HG03097 (cell line): ENCODE data around the gene LBH.

Experiments used
- ATAC-seq: cut with Tn5 transposase; IDR thresholded peaks from one replicate; pipeline ENCODE4 v1.9.1; 2021; ENCODE audit not compliant: unreplicated experiment, low FRiP score

Gene LBH

DNA sequence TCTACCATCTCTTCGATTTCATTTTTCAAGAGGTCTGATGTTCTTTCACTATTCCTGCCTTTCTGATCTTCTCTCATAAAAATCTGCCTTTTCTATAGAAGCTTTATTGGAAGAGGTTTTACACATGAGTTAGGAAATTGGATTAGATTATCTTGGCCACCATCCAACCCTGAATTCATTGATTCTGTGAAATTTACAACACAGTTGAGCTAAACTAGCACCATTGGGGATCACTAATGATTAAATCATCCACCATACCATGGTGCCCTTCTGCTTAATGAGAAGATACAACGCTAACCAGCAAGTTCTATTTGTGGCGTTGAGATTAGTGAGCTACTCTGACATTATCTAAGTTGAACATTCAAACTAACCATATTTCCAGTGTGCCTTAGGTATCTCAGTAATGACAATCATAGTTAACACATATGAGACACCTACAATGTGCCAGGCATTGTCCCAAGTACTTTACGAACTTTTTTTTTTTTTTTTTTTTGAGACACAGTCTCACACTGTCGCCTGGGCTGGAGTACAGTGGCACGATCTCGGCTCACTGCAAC, 17.3 kb upstream of the LBH start:
- ATAC-seq = no peak

DNA sequence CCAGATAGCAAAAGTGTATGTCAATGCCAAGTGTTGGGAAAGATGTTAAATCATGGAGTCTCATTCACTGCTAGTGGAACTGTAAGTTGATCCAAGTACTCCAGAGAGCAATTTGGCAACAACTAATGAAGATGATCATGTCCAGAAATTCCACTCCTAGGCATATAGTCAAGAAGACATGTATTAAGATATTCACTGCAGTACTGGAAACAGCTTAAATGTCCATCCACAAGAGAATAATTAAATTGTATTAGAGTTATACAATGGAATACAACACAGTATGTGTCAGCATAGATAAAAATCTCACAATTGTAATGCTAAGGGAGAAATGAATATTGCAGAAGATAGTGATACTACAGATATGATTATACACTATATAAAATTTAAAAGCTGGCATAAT, 15.2 kb upstream of the LBH start:
- ATAC-seq = no peak

DNA sequence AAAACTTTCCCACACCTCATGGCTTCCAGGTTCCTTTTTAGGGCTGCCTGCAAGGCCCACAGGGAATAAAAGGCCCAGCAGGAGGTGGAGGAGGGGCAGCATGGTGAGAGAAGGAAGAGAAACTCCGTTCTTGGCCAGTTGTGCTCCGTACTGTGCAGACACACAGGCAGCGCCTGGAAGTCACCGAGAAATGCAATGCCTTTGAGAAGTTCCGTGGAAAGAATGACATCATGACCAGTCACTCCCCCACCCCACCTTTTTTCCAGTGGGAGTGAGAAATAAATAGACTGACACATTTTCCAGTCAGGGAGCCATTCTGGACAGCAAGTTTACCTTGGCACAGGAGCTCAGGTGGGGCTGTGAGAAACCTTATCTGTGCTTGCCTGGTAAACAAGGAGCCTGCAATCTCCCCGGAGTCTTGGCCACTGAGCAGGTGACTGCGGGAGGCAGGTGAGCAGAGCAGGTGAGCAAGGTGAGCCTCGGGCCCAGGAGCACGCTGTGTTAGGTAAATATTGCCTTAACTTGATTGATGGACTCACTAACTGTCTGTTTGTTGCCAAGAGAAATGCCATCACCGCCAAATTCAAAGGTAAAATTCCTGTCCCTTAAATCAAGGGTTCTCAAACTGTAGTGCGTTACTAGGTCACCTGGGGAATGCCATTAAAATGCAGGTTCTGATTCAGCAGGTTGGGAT, 13.5 kb upstream of the LBH start:
- ATAC-seq = no peak

DNA sequence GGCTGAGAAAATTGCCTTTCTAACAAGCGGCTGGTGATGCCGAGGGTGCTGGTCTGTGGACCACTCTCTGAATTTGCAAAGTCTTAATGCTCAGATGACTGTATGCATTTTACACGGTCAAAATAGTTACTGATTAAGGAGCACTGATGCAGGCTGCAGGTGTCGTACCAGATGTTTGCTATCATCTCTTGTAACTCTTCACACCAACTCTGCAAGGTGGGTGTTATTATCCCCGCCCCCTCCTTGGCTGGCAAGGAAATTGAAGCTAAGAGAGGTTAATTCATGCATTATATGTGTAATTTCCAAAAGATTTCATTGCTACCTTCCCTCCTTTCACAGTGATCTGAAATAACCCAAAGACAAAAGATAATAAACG, 13.0 kb upstream of the LBH start:
- no peak for ATAC-seq

DNA sequence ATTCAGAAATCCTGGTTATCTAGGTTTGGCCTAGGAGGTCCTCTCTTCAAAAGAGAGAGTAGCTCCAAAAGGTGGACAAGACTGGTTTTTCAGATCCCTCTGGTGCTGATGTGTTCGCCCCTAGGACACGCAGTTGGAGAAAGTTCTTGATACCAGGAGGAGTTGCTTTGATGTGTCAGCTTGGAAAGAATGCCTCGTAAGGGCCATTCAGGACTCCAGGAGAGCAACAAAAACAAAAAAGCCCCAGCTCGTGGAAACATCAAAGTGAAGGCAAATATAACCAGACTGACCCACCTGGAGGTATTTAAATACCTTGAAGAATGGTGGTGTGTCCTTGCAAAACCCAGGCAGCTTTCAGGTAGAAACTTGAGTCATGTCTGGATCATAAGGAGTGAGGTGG, 12.5 kb upstream of the LBH start:
- ATAC-seq = no peak

DNA sequence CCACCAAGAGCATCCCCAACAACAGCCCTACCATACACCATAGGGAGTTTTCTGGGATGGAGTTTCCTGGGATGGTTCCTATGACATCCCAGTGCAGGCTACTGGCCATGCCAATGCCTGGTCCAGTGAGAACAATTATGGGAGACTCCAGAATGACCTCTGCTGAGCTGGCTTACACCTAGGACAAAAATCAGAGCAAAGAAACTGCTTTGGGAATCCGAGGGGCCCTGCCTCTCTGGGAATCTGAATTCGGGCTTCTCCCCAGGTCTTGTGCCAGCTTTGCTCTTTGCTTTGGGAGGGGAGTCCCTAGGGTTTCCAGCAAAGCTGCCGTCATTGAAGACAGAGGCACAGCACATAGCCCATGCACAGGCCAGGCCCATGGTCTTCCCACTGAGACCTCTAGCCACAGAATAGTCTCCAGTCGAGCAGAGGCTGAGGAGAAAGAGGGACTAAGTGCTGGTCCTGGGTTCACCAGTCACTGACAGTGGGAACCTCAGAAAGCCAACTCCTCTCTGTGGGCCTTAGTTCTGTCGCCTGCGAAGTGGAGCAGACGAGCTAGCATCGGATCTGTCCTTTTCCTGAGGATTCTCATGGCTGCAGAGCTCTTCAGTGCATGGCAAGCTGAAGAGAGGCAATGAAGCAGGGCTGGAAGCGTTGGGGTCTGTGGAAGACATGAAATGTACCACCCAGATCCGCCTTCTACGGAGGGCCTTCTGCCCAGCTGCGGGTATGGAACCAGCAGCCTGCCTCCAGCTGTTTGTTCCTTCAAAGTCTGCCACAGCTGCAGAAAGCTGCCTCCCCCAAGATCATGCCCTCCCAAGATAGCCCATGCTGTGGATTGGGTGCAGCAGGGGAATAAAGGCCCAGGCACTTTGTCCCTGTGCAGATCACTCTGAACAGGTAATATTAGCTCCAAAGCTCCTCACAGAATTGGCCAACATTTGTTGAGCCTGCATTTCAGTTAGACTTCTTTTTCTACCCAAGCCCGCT, 11.2 kb upstream of the LBH start:
- no peak for ATAC-seq

DNA sequence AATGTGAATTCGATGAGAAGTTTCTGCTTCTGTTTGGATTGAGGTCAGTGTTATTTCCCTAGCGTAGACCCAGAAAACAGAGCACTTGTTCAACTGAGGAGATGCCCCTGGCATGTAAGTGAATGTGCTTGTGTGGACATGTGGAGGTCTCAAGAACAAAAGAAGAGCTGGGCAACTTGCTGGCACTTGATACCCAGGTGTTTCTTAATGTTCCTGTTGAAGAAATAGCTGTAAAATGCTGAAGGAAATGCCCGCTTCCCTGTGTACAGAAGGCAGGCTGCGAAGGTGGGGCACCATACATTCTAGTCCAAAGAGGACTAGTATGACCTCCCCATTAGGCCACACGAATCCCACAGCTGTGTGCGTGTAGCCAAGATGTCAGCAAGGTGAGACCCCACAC, 9.8 kb upstream of the LBH start:
- no peak for ATAC-seq

DNA sequence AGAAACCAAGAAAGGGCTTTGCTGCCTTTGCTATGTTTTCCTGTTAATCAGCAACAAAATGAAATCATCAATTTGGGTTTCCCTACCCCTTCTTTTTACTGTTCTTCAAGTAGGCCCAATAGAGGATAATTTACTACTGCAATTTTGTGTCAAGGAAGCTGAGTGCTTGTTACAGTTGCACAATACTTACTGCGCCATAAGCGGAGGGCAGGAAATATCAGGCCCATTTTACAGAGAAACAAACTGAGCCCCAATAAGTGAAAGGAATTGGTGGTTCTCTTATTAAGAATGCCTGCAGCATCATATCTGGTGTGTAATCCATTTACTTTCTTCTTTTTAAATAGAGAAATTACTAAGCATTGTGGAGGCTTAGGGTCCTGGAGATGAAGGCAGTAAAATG, 9.3 kb upstream of the LBH start:
- no peak for ATAC-seq

DNA sequence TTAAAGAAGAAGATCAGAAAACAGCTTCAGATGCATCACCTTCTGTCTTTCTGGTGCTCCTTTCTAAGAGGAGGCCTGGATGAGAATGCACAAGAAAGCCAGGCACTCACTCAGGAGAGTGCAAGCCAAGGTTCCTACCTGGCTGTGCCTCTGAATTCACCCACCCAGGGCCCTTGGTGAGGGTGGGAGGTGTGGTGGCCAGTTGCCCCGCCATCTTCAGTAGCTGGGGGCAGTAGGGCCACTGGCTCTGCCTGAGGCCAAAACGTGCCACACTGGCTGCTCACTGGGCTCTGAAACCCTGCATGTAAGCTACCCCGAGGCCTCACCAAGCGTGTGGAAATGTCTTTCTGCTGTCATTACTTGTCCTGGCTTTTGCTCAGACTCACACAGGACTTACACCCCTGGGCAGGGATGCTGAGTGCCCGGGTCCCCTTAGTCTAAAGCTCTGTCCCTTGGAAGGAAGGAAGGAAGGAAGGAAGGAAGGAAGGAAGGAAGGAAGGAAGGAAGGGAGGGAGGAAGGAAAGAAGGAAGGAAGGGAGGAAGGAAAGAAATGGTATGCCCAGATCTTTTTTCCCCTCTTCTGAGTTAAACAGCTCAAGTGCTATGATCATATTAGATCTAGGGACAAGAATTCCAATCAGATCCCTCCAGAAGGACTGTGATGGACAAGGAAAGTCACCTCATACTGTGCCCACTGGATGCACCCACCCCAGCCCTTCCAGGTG, 8.5 kb upstream of the LBH start:
- ATAC-seq = no peak

DNA sequence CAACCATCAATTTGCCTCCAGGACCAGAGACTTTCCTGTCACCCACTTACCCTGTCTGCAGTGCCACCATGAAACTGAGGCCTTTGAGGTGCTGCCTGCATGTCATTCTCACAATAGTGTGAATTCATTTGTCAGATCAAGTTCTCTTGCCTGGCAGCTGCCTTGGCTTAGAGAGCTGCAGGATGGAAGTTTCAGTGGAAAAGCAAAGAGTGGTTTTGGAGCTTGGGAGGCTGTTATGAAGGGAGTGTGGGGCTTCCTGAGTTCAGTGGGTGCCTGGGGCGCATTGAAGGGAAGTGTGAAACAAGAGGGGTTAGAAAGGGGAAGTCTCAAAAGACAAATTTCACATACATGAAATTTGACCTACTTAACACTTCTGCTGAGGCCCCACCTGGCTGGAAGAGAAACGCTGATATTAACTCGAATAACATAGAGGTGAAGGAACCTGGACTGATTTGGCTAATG, 7.9 kb upstream of the LBH start:
- no peak for ATAC-seq

DNA sequence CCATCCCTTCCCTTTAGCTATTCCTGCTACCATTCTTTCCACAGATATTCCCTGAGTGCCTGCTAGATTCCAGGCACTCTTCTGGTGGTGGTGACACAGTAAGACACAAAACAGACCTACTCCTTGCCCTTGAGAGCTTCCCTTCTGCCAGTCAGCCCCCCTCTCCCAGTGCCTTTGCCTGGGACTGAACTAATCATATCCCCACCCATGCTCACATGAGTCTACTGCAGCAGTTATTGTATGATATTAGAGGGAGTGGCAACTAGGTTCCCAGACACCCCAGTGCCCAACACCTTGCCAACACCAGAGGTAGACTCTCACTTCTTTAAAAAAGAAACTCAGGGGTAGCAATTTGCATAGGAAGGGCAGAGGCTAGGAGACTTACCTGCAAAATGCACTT, 7.2 kb upstream of the LBH start:
- ATAC-seq = no peak

DNA sequence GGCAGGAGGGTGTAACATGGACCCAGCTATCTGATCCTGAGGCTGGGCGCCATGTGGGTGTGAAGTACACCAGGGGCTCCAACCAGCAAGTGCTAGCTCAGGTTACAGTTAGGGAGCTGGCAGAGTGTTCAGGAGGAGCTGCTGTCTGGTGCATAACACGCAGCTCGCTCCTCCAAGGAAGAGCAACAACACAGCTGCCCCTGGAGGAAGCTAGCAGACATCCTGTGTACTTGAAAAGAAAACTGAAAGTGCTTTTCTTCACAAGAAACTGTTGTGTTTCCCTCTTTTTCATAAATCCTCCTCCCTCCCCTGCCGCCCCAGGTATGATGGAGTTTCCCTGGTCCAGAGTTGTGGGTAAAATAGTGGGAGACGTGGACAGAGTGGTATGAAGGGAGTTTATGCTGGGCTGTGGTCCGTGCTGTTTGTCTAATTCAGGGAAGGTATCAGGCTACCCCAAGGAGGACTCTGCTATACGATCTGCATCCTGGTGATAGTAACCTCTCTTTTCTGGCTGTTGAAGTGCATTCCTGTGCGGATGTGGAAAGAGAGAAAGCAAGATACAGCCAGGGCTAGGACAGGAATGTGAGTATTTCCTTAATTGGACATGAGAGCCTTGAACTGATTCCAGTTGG, 6.1 kb upstream of the LBH start:
- ATAC-seq = no peak

DNA sequence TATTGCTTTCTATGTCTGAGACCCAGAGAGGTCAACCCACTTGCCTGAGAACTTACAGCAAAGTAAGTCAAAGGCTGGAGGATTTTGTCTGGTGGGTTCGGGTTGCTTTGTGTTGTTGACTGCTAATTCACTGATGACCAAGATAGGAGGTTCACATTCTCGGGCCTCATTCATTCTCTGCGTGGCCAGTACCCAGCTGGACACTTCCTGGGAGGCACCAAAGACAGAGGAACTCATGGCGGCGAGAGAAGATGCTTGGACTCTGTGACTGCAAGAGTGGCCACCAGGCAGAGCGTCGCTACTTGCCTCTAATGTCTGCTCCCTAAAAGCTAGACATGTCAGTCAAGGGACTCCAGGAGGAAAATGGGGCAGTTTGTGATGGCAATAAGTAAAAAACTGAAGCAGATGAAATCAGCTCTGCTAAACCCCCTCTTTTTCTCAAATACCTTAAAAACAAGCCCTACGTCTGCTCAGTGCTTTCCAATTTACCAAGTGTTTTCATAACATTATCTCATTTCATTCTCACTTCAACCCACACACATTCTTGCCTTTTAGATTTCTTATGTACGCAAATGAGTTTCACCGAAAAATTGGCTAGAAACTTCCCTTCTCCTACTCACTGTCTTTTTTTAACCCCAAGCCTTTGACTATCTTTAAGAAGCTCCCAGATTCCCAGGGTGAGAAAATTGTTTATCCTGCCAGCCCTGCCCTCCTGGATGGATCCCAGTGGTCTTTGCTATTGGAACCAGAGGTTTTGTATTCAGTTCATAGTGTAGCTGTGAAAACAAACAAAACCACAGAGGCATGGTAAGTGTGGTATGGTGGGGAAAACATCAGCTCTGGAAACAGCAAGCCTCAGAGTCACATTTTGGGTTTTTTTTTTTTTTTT, 4.9 kb upstream of the LBH start:
- no peak for ATAC-seq

DNA sequence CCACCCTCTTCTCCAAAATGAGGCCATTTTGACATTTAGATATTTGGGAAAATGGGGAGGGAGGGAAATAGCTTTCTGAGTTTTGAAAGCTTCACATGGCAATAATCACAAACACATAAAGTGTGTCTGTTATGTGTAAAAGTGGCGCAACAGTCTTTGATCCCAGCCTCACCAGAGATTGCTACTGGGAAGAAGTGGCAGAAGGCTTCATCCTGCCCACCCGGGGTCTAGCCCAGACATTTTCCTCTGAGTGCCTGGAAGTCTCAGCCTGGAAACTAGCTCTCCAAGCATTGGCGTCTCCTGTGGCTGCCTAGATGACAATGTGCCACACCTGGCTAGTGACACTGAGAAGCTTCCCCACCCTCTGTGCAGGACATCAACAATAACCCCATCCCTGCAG, 1.7 kb upstream of the LBH start:
- ATAC-seq = no peak

DNA sequence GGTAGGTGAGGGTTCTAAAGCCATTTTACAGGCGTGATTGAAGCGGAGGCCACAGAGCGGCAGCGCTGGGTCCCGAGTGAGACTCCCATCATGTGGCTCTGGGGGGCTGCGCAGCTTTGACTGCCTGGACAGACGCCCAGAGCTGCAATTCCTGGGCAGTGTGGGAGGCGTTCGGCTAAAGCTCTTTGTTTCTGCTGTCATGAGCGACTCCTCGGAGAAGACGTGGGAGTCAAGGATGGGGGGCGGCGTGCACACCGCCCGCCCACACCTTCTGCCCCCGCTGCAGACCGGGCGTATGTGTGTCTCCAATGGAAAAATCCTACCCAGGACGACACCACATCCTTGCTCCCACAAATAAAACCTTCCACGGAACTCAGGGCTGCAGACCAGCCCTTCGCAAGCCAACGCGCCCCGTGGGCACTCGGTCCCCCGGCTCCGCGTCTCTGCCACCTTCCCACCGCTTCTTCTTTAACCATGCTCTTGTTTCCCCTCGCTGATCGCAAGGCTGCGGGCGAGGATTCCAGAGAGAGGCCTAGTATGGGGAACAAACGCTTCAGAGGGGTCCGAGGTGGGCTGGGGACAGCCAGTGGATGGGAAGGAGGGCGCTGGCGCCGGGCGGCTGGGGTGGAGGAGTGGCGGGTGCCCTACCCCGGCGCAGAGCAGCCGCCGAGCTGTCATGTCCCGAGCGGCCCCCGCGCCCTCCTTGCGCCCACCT, 680 bp upstream of the LBH start:
- ATAC-seq = no peak

DNA sequence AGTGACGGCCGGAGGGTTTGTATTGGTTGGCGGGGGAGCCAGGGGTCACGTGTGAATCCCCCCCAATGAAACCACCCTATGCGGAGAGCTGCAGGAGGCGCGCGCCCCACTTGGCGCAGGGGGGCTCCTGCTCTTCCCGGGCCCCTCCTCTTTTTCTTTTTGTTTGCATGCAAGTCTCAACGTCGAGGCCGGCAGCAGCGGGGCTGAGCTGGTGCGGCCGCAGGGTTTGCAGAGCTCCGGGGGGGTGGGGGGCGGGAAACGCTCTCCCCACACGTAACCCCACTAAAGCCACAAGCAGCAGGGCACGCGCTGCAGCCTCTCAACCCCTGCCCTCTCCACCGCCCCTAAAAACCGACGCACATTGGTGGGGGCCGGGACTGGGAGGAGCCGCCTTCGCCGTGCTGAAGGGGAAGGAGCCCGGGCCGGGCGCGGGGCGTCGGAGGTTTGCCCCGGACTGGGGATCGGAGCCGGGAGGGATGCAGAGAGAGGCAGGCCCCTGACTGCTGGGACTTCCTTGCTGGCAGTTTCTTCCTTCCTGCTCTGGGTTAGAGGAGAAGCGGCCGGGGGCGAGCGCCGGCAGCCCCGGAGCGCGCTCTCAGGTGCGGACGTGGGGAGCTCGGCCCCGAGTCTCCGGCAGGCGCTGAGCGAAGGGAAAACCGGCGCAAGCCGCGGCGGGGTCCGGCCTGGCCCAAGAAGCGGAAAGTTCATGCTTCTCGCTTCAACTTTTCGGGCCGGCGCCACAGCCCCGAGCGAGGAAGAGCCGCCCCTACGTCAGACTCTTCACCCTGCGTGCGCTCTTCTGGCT, 864 bp downstream of the LBH start:
- ATAC-seq = no peak

DNA sequence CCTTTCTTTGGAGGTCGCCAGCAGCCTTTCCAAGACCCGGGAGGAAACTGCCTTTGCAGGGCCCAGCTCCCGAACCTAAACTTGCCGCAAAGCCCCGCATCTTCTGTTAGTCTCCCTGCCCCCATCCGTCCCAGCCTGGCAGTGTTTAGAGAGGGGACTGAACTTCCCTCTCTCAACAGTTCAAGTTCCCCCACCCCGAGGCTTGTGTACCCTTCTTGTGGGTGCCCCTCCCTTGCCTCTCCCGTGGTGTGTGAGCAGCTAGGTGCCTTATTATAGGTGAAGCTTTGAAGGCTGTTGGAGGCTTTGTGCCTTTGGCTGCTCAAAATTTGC, 1.4 kb downstream of the LBH start:
- no peak for ATAC-seq

DNA sequence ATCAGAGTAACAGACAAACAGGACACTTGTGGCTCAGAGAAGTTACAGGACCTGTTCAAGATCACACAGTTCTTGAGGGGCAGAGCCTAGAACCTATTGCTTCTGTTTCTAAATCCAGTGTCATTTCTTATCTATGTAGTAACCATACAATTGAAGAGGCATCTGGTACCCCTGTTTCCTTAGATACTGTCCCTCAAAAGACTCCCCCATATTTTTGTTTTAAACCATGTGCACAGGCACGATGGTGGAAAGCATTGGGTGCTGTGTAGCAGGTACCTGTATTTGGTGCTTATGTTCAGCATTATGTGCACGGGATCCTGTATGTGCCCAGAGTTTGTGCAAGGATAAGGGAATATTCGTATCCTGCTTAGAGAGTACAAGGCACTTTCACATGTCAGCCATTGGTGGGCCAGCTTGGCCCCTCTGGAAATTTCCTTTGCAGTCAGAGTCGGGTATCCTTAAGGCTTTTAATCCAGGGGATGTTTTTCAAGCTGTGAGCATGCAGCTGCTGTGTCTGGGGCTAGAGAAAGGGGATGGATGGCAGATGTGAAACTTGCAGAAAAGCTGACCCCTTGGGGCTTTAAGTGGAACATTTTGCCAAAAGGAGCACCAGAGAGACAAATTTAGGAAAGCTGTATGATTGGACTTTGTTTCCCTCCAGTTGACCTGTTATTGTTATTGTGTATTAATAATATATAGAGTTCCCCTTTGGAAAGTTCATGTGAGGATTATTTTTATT, 2.1 kb downstream of the LBH start:
- ATAC-seq = no peak
